SK-N-SH treated with all-trans-retinoic acid at 6 μM for 48 hours (cell line): ENCODE measurements around the gene DRD2.

Experiments
- ARNTL ChIP-seq: fragments of 450-650 bp; formaldehyde crosslinking; IDR thresholded peaks from 2 replicates; pipeline ENCODE4 v1.5.0; 2020; ENCODE audit warnings: low read depth, mild to moderate bottlenecking, moderate library complexity, borderline replicate concordance
- CSDC2 ChIP-seq: fragments of 250-450 bp; sonication (Bioruptor Pico); IDR thresholded peaks from 2 replicates; pipeline ENCODE4 v1.5.0; 2020; ENCODE audit warnings: mild to moderate bottlenecking, moderate library complexity
- ESRRG ChIP-seq: fragments of 250-450 bp; sonication (Bioruptor Pico); IDR thresholded peaks from 2 replicates; pipeline ENCODE4 v1.6.1; 2021; ENCODE audit warnings: mild to moderate bottlenecking
- RARB ChIP-seq: fragments of 250-450 bp; sonication (Bioruptor Pico); IDR thresholded peaks from 2 replicates; pipeline ENCODE4 v1.8.0; 2021; ENCODE audit warnings: mild to moderate bottlenecking, moderate library complexity
- TCF4 ChIP-seq: fragments of 250-450 bp; sonication (Bioruptor Pico); IDR thresholded peaks from 2 replicates; pipeline ENCODE4 v1.8.0; 2021; ENCODE audit warnings: mild to moderate bottlenecking, moderate library complexity, borderline replicate concordance
- ZFP3 ChIP-seq: fragments of 250-450 bp; sonication (Bioruptor Pico); IDR thresholded peaks from 2 replicates; pipeline ENCODE4 v1.5.0; 2020; ENCODE audit warnings: mild to moderate bottlenecking, moderate library complexity

DNA sequence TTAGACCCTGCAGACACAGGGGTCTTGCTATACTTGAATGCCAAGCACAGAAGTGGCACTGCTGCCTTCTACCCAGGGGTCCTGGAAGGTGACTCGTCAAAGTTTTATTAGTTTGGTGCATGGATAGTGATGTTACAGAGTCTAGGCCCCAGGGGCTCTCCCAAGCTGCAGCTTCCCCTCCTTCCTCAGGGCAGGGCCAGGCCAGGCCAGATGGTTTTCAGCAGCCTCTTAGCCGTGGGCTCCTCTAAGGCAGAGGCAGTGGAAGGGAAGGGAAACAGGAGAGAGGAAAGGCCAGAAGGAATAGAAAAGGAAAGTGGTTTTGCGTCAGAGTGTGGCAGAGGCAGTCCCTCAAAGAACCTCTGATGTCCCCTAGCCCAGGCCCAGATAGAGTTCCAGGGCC is 65.7 kb downstream of the DRD2 start:
- TF ChIP-seq RARB (CRISPR knock-in tag) (no peak), TCF4 (CRISPR knock-in tag) (no peak), ESRRG (CRISPR knock-in tag) (no peak), ZFP3 (CRISPR knock-in tag) (no peak), ARNTL (CRISPR knock-in tag) (no peak), CSDC2 (CRISPR knock-in tag) (no peak)
